Fibroblast of villous mesenchyme (primary cell): Measurements from ENCODE around the gene ST6GALNAC3. TPM values are rescaled to one million over a fixed set of nuclear protein-coding genes. Genes with fewer than 3 reads are reported as not detected.
"Not testable (repeated sequence)": the region's sequence is repeated elsewhere in the genome, so short reads cannot be mapped to it uniquely, and the experiment has no call there.

Experiments
- DNase-seq: peaks from one replicate; pipeline ENCODE4 v3.0.0-alpha.2; 2010; ENCODE audit warnings: low read depth
- H3K4me3 ChIP-seq: 2 replicates; pipeline ENCODE4 v1.5.1; 2011; ENCODE audit warnings: low read depth, mild to moderate bottlenecking, low read length
- CTCF ChIP-seq: IDR thresholded peaks from 2 replicates; pipeline ENCODE4 v1.5.1; 2012; ENCODE audit warnings: low read depth, mild to moderate bottlenecking, low read length; ENCODE audit not compliant: insufficient read depth
- total RNA-seq: library from RNA; depleted of rRNA; stranded (reverse); fragments of >200 nt; gene quantifications from 2 replicates; pipeline ENCODE4 v1.2.3, GENCODE V29; 2012

Gene ST6GALNAC3
- total RNA-seq, 1 donor = 1.3 TPM

GRCh38 chr1:76037324-76037723, 37.2 kb upstream of the ST6GALNAC3 start:
- DNase-seq = no peak
- TF ChIP-seq CTCF = no peak

GRCh38 chr1:76038287-76039004, 36.1 kb upstream of the ST6GALNAC3 start:
- H3K4me3 ChIP-seq = no peak overlapping the region
- no peak for TF ChIP-seq CTCF
- DNase-seq = peak; percentile 61

More at GRCh38 chr1:76037324-76037723, 37.2 kb upstream of the ST6GALNAC3 start:
- no peak overlapping the region for H3K4me3 ChIP-seq

- DNase-seq = no peak
- TF ChIP-seq CTCF = no peak
- H3K4me3 ChIP-seq = no peak overlapping the region
Observed at GRCh38 chr1:76046149-76046548, 28.4 kb upstream of the ST6GALNAC3 start.

- DNase-seq = no peak
- no peak overlapping the region for H3K4me3 ChIP-seq
- no peak for TF ChIP-seq CTCF
Observed at GRCh38 chr1:76048219-76048618, 26.3 kb upstream of the ST6GALNAC3 start.

- no peak for DNase-seq
- no peak for TF ChIP-seq CTCF
- no peak overlapping the region for H3K4me3 ChIP-seq
Observed at GRCh38 chr1:76048926-76049325, 25.6 kb upstream of the ST6GALNAC3 start.

- DNase-seq = no peak
- H3K4me3 ChIP-seq = no peak overlapping the region
- no peak for TF ChIP-seq CTCF
Observed at GRCh38 chr1:76049498-76049897, 25.0 kb upstream of the ST6GALNAC3 start.

GRCh38 chr1:76050073-76050472, 24.5 kb upstream of the ST6GALNAC3 start:
- DNase-seq, H3K4me3 ChIP-seq: not testable (repeated sequence)
